HEK293 (cell line): ENCODE results near the gene RAB3GAP2.

Experiments
- CTCF ChIA-PET: fragments of 350-600 bp; formaldehyde crosslinking; extraction: SDS; loops from one replicate; lab custom pipeline; 2021; ENCODE audit warnings: antibody characterized with exemption; lab: Yijun Ruan, JAX
- POLR2A ChIA-PET: fragments of 300-600 bp; formaldehyde crosslinking; extraction: SDS; loops from one replicate; lab custom pipeline; 2020; ENCODE audit warnings: antibody characterized with exemption, inconsistent platforms; lab: Yijun Ruan, JAX
- H3K27ac ChIP-seq: fragments of 200-500 bp; sonication (Bioruptor generic); 2 replicates; pipeline ENCODE4 v1.5.1; 2014; ENCODE audit warnings: low read depth, low read length, control low read depth, inconsistent platforms; ENCODE audit errors: extremely low read depth
- H3K36me3 ChIP-seq, 2 experiments: fragments of 200-500 bp in 1 of 2; sonication (Bioruptor generic) in 1 of 2; 1 replicate in 1 of 2; 2 replicates in 1 of 2; pipeline ENCODE4 v1.5.1; 2014 to 2017; ENCODE audit warnings: inconsistent platforms in 2 of 2, low read length in 2 of 2; ENCODE audit not compliant: control insufficient read depth in 2 of 2, insufficient read depth in 1 of 2
- H3K4me1 ChIP-seq: fragments of 200-500 bp; sonication (Bioruptor generic); 2 replicates; pipeline ENCODE4 v1.5.1; 2014; ENCODE audit warnings: mild to moderate bottlenecking, low read length, inconsistent platforms; ENCODE audit not compliant: control insufficient read depth, insufficient read depth
- H3K4me3 ChIP-seq: 2 replicates; pipeline ENCODE4 v1.5.1; 2011; ENCODE audit warnings: low read depth, mild to moderate bottlenecking, control low read depth, low read length, moderate library complexity
- H3K9me3 ChIP-seq: fragments of 200-500 bp; sonication (Bioruptor generic); 2 replicates; pipeline ENCODE4 v1.5.1; 2014; ENCODE audit warnings: low read depth, low read length, inconsistent platforms; ENCODE audit not compliant: control insufficient read depth, insufficient read depth
- BCL6B ChIP-seq: fragments of 450-650 bp; formaldehyde crosslinking; IDR thresholded peaks from 2 replicates; pipeline ENCODE4 v1.5.1; 2017; ENCODE audit warnings: missing biosample characterization, missing genetic modification characterization
- KLF1 ChIP-seq: fragments of 450-650 bp; formaldehyde crosslinking; IDR thresholded peaks from 2 replicates; pipeline ENCODE4 v1.5.1; 2016; ENCODE audit warnings: missing biosample characterization, missing genetic modification characterization
- KLF7 ChIP-seq: fragments of 450-650 bp; formaldehyde crosslinking; IDR thresholded peaks from 2 replicates; pipeline ENCODE4 v1.5.1; 2016; ENCODE audit warnings: missing biosample characterization, missing genetic modification characterization, borderline replicate concordance
- MZF1 ChIP-seq: fragments of 450-650 bp; formaldehyde crosslinking; IDR thresholded peaks from 2 replicates; pipeline ENCODE4 v1.5.1; 2017; ENCODE audit warnings: missing biosample characterization, missing genetic modification characterization, borderline replicate concordance
- ZBTB21 ChIP-seq: fragments of 450-650 bp; formaldehyde crosslinking; IDR thresholded peaks from 2 replicates; pipeline ENCODE4 v1.5.1; 2017; ENCODE audit warnings: missing biosample characterization, missing genetic modification characterization
- ZBTB44 ChIP-seq: fragments of 450-650 bp; IDR thresholded peaks from 2 replicates; pipeline ENCODE4 v1.5.1; 2018; ENCODE audit warnings: missing biosample characterization, mild to moderate bottlenecking, missing genetic modification characterization
- ZBTB6 ChIP-seq: fragments of 450-650 bp; formaldehyde crosslinking; IDR thresholded peaks from 2 replicates; pipeline ENCODE4 v1.5.1; 2017; ENCODE audit warnings: missing biosample characterization, missing genetic modification characterization
- ZNF114 ChIP-seq: fragments of 450-650 bp; formaldehyde crosslinking; IDR thresholded peaks from 2 replicates; pipeline ENCODE4 v1.5.0; 2017; ENCODE audit warnings: missing biosample characterization, missing genetic modification characterization
- ZNF121 ChIP-seq: fragments of 450-650 bp; formaldehyde crosslinking; IDR thresholded peaks from 2 replicates; pipeline ENCODE4 v1.5.1; 2016; ENCODE audit warnings: missing biosample characterization, missing genetic modification characterization
- ZNF174 ChIP-seq: fragments of 450-650 bp; formaldehyde crosslinking; IDR thresholded peaks from 2 replicates; pipeline ENCODE4 v1.5.0; 2017; ENCODE audit warnings: missing biosample characterization, mild to moderate bottlenecking, missing genetic modification characterization
- ZNF19 ChIP-seq: fragments of 450-650 bp; formaldehyde crosslinking; IDR thresholded peaks from 2 replicates; pipeline ENCODE4; 2016; ENCODE audit warnings: missing biosample characterization, missing genetic modification characterization, low read depth
- ZNF26 ChIP-seq: fragments of 450-650 bp; formaldehyde crosslinking; IDR thresholded peaks from 2 replicates; pipeline ENCODE4 v1.5.1; 2016; ENCODE audit warnings: missing biosample characterization, missing genetic modification characterization
- ZNF362 ChIP-seq: fragments of 450-650 bp; formaldehyde crosslinking; IDR thresholded peaks from 2 replicates; pipeline ENCODE4 v1.5.1; 2016; ENCODE audit warnings: missing biosample characterization, missing genetic modification characterization
- ZNF391 ChIP-seq: fragments of 450-650 bp; formaldehyde crosslinking; IDR thresholded peaks from 2 replicates; pipeline ENCODE4 v1.5.1; 2016; ENCODE audit warnings: low read depth, missing biosample characterization, missing genetic modification characterization, borderline replicate concordance
- ZNF571 ChIP-seq: fragments of 450-650 bp; formaldehyde crosslinking; IDR thresholded peaks from 2 replicates; pipeline ENCODE4 v1.5.0; 2017; ENCODE audit warnings: missing biosample characterization, missing genetic modification characterization
- ZNF626 ChIP-seq: fragments of 450-650 bp; sonication (Bioruptor Pico); formaldehyde crosslinking; IDR thresholded peaks from 2 replicates; pipeline ENCODE4 v1.5.1; 2018; ENCODE audit warnings: missing biosample characterization, missing genetic modification characterization, inconsistent platforms
- ZSCAN18 ChIP-seq: fragments of 450-650 bp; formaldehyde crosslinking; IDR thresholded peaks from 2 replicates; pipeline ENCODE4 v1.5.1; 2016; ENCODE audit warnings: missing biosample characterization, missing genetic modification characterization

The RAB3GAP2 gene

GRCh38 chr1:220318673-220319072 lies 46.4 kb upstream of the RAB3GAP2 start:
- no peak overlapping the region for H3K4me3 ChIP-seq
- CTCF ChIA-PET = no interaction called here
- POLR2A ChIA-PET = no interaction called here

More at GRCh38 chr1:220318673-220319072, 46.4 kb upstream of the RAB3GAP2 start:
- H3K9me3 ChIP-seq = no peaks in the 10 kb centered on the region
- TF ChIP-seq ZNF571 (no peak), ZSCAN18 (tag by site-specific recombination) (no peak), ZNF121 (tag by site-specific recombination) (no peak), ZNF391 (tag by site-specific recombination) (no peak), ZNF19 (no peak), ZNF114 (tag by site-specific recombination) (no peak), KLF1 (tag by site-specific recombination) (no peak), KLF7 (tag by site-specific recombination) (no peak), ZNF174 (tag by site-specific recombination) (no peak), ZBTB44 (tag by site-specific recombination) (no peak), BCL6B (no peak), ZNF362 (tag by site-specific recombination) (no peak), ZNF26 (tag by site-specific recombination) (no peak), ZNF626 (no peak), ZBTB6 (tag by site-specific recombination) (no peak), ZBTB21 (tag by site-specific recombination) (no peak), MZF1 (tag by site-specific recombination) (no peak)
- TF ChIP-seq, all 188 proteins: peak for 0
- Histone ChIP-seq H3K36me3 (no peaks in the 10 kb centered on the region), H3K27ac (no peak overlapping the region), H3K4me1 (no peaks in the 10 kb centered on the region)
